HEK293 (cell line): ENCODE measurements around the gene HASPIN.

Experiments
- CTCF ChIA-PET: fragments of 350-600 bp; formaldehyde crosslinking; extraction: SDS; loops from one replicate; lab custom pipeline; 2021; ENCODE audit warnings: antibody characterized with exemption; lab: Yijun Ruan, JAX
- POLR2A ChIA-PET: fragments of 300-600 bp; formaldehyde crosslinking; extraction: SDS; loops from one replicate; lab custom pipeline; 2020; ENCODE audit warnings: antibody characterized with exemption, inconsistent platforms; lab: Yijun Ruan, JAX
- H3K27ac ChIP-seq: fragments of 200-500 bp; sonication (Bioruptor generic); 2 replicates; pipeline ENCODE4 v1.5.1; 2014; ENCODE audit warnings: low read depth, low read length, control low read depth, inconsistent platforms; ENCODE audit errors: extremely low read depth
- H3K36me3 ChIP-seq, 2 experiments: fragments of 200-500 bp in 1 of 2; sonication (Bioruptor generic) in 1 of 2; 1 replicate in 1 of 2; 2 replicates in 1 of 2; pipeline ENCODE4 v1.5.1; 2014 to 2017; ENCODE audit warnings: inconsistent platforms in 2 of 2, low read length in 2 of 2; ENCODE audit not compliant: control insufficient read depth in 2 of 2, insufficient read depth in 1 of 2
- H3K4me1 ChIP-seq: fragments of 200-500 bp; sonication (Bioruptor generic); 2 replicates; pipeline ENCODE4 v1.5.1; 2014; ENCODE audit warnings: mild to moderate bottlenecking, low read length, inconsistent platforms; ENCODE audit not compliant: control insufficient read depth, insufficient read depth
- H3K4me3 ChIP-seq: 2 replicates; pipeline ENCODE4 v1.5.1; 2011; ENCODE audit warnings: low read depth, mild to moderate bottlenecking, control low read depth, low read length, moderate library complexity
- H3K9me3 ChIP-seq: fragments of 200-500 bp; sonication (Bioruptor generic); 2 replicates; pipeline ENCODE4 v1.5.1; 2014; ENCODE audit warnings: low read depth, low read length, inconsistent platforms; ENCODE audit not compliant: control insufficient read depth, insufficient read depth
- CTCF ChIP-seq: fragments of 450-650 bp; formaldehyde crosslinking; IDR thresholded peaks from 2 replicates; pipeline ENCODE4 v1.5.1; 2016; ENCODE audit warnings: missing biosample characterization, missing genetic modification characterization
- INSM2 ChIP-seq: fragments of 450-650 bp; formaldehyde crosslinking; IDR thresholded peaks from 2 replicates; pipeline ENCODE4 v1.5.1; 2016; ENCODE audit warnings: missing biosample characterization, missing genetic modification characterization
- KLF17 ChIP-seq: fragments of 450-650 bp; formaldehyde crosslinking; IDR thresholded peaks from 2 replicates; pipeline ENCODE4 v1.5.1; 2016; ENCODE audit warnings: missing biosample characterization, missing genetic modification characterization
- KLF7 ChIP-seq: fragments of 450-650 bp; formaldehyde crosslinking; IDR thresholded peaks from 2 replicates; pipeline ENCODE4 v1.5.1; 2016; ENCODE audit warnings: missing biosample characterization, missing genetic modification characterization, borderline replicate concordance
- OVOL3 ChIP-seq: fragments of 450-650 bp; formaldehyde crosslinking; IDR thresholded peaks from 2 replicates; pipeline ENCODE4 v1.5.1; 2016; ENCODE audit warnings: missing biosample characterization, missing genetic modification characterization
- PATZ1 ChIP-seq: fragments of 450-650 bp; formaldehyde crosslinking; IDR thresholded peaks from 2 replicates; pipeline ENCODE4 v1.5.1; 2016; ENCODE audit warnings: missing biosample characterization, missing genetic modification characterization
- SALL2 ChIP-seq: fragments of 450-650 bp; formaldehyde crosslinking; IDR thresholded peaks from 2 replicates; pipeline ENCODE4 v1.5.0; 2017; ENCODE audit warnings: missing biosample characterization, mild to moderate bottlenecking, missing genetic modification characterization, borderline replicate concordance
- SP7 ChIP-seq: fragments of 450-650 bp; formaldehyde crosslinking; IDR thresholded peaks from 2 replicates; pipeline ENCODE4 v1.5.1; 2016; ENCODE audit warnings: missing biosample characterization, missing genetic modification characterization
- ZBTB48 ChIP-seq: fragments of 450-650 bp; formaldehyde crosslinking; IDR thresholded peaks from 2 replicates; pipeline ENCODE4 v1.5.1; 2016; ENCODE audit warnings: missing biosample characterization, missing genetic modification characterization
- ZBTB8A ChIP-seq: fragments of 450-650 bp; formaldehyde crosslinking; IDR thresholded peaks from 2 replicates; pipeline ENCODE4 v1.5.1; 2016; ENCODE audit warnings: missing biosample characterization, missing genetic modification characterization
- ZFHX2 ChIP-seq: fragments of 450-650 bp; formaldehyde crosslinking; conservative IDR thresholded peaks from 2 replicates; pipeline ENCODE4 v1.5.1; 2016; ENCODE audit warnings: missing biosample characterization, missing genetic modification characterization
- ZNF138 ChIP-seq: fragments of 450-650 bp; formaldehyde crosslinking; IDR thresholded peaks from 2 replicates; pipeline ENCODE4 v1.5.1; 2016; ENCODE audit warnings: missing biosample characterization, missing genetic modification characterization, borderline replicate concordance
- ZNF2 ChIP-seq: fragments of 450-650 bp; formaldehyde crosslinking; IDR thresholded peaks from 2 replicates; pipeline ENCODE4 v1.5.1; 2016; ENCODE audit warnings: missing biosample characterization, missing genetic modification characterization
- ZNF202 ChIP-seq: fragments of 450-650 bp; formaldehyde crosslinking; IDR thresholded peaks from 2 replicates; pipeline ENCODE4 v1.5.1; 2016; ENCODE audit warnings: missing biosample characterization, missing genetic modification characterization, borderline replicate concordance
- ZNF223 ChIP-seq: fragments of 450-650 bp; formaldehyde crosslinking; IDR thresholded peaks from 2 replicates; pipeline ENCODE4 v1.5.1; 2016; ENCODE audit warnings: missing biosample characterization, missing genetic modification characterization
- ZNF24 ChIP-seq: fragments of 450-650 bp; formaldehyde crosslinking; IDR thresholded peaks from 2 replicates; pipeline ENCODE4 v1.5.1; 2016; ENCODE audit warnings: missing biosample characterization, missing genetic modification characterization
- ZNF366 ChIP-seq: fragments of 450-650 bp; formaldehyde crosslinking; conservative IDR thresholded peaks from 2 replicates; pipeline ENCODE4 v1.5.1; 2016; ENCODE audit warnings: missing biosample characterization, missing genetic modification characterization
- ZNF391 ChIP-seq: fragments of 450-650 bp; formaldehyde crosslinking; IDR thresholded peaks from 2 replicates; pipeline ENCODE4 v1.5.1; 2016; ENCODE audit warnings: low read depth, missing biosample characterization, missing genetic modification characterization, borderline replicate concordance
- ZNF580 ChIP-seq: fragments of 450-650 bp; formaldehyde crosslinking; IDR thresholded peaks from 2 replicates; pipeline ENCODE4 v1.5.1; 2016; ENCODE audit warnings: missing biosample characterization, missing genetic modification characterization
- ZNF645 ChIP-seq: fragments of 450-650 bp; formaldehyde crosslinking; IDR thresholded peaks from 2 replicates; pipeline ENCODE4; 2016; ENCODE audit warnings: missing biosample characterization, missing genetic modification characterization
- ZNF654 ChIP-seq: fragments of 450-650 bp; formaldehyde crosslinking; IDR thresholded peaks from 2 replicates; pipeline ENCODE4 v1.5.1; 2016; ENCODE audit warnings: low read depth, missing biosample characterization, missing genetic modification characterization
- ZNF677 ChIP-seq: fragments of 450-650 bp; IDR thresholded peaks from 2 replicates; pipeline ENCODE4 v1.5.0; 2018; ENCODE audit warnings: missing biosample characterization, mild to moderate bottlenecking, missing genetic modification characterization, moderate library complexity
- ZNF692 ChIP-seq: fragments of 450-650 bp; formaldehyde crosslinking; IDR thresholded peaks from 2 replicates; pipeline ENCODE4 v1.5.1; 2016; ENCODE audit warnings: missing biosample characterization, missing genetic modification characterization

Gene HASPIN

GRCh38 chr17:3683054-3683511 is 40.6 kb upstream of the HASPIN start:
- H3K4me3 ChIP-seq, result no peak overlapping the region
- no peak overlapping the region for H3K27ac ChIP-seq
- H3K9me3 ChIP-seq, result no peaks in the 10 kb centered on the region
- ChIA-PET CTCF (interaction anchor here (0.5 to 1.8 kb wide), 26 partner anchors 8 to 1013 kb away, joined by 3 to 19 read pairs (median 4); partner anchors contain the start of genes CTNS, HASPIN, P2RX5 and SHPK), POLR2A (interaction anchor here (0.6 kb wide), 1 partner anchor 41 kb away, joined by 3 read pairs; the partner anchor contains the start of gene HASPIN)
- no peaks in the 10 kb centered on the region for H3K36me3 ChIP-seq
- no peaks in the 10 kb centered on the region for H3K4me1 ChIP-seq
- TF ChIP-seq ZNF366 (no peak), ZBTB8A (tag by site-specific recombination) (peak; percentile 81), ZFHX2 (0 out of 2 replicates have a peak, but pooled peaks have one; percentile 23), ZNF202 (tag by site-specific recombination) (no peak), SALL2 (tag by site-specific recombination) (no peak), ZNF580 (tag by site-specific recombination) (peak; percentile 58; the same call in 1 of the 2 replicates), ZNF692 (tag by site-specific recombination) (no peak), SP7 (tag by site-specific recombination) (0 out of 2 replicates have a peak, but pooled peaks have one; percentile 31), ZNF138 (tag by site-specific recombination) (no peak), KLF17 (tag by site-specific recombination) (0 out of 2 replicates have a peak, but pooled peaks have one; percentile 16), ZNF677 (tag by site-specific recombination) (no peak), ZNF645 (tag by site-specific recombination) (no peak), ZNF391 (peak; percentile 18; the same call in 1 of the 2 replicates), PATZ1 (peak; percentile 38; the same call in 1 of the 2 replicates), CTCF (peak; percentile 88), KLF7 (no peak), INSM2 (tag by site-specific recombination) (no peak), ZBTB48 (0 out of 2 replicates have a peak, but pooled peaks have one; percentile 23), ZNF223 (tag by site-specific recombination) (peak; percentile 71), ZNF24 (tag by site-specific recombination) (no peak), ZNF2 (peak; percentile 69; the same call in 1 of the 2 replicates), ZNF654 (peak; percentile 76), OVOL3 (tag by site-specific recombination) (no peak)
- TF ChIP-seq, all 188 proteins: peak for 12
